ENCODE results near the gene MUC3A. TPM values are rescaled to one million over a fixed set of nuclear protein-coding genes. Genes with fewer than 3 reads are reported as not detected.
A peak's percentile ranks its signal among the peaks of the same experiment; 100 is the strongest.

The MUC3A gene
- polyA plus RNA-seq, 6 donors from 2014 or later: not detected

DNA sequence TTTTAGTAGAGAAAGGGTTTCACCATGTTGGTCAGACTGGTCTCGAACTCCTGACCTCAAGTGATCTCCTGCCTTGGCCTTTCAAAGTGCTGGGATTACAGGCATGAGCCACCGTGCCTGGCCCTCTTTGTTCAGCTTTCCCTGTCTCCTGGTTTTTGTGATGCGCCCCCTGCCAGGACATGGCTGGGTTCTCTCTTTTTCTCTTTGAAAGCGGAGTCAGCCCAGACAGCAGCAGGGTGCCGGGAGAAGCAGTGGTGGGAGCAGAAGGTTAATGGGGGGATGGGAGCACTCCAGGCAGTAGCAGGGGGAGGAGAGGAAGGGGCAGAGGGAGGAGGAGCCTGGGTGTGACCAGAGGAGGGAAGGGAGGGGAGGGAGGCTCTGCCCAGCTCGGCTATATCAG lies 1.8 kb downstream of the MUC3A start:
- no peaks in the 10 kb centered on the region for H3K36me3 Mint-ChIP-seq
- peaks cover 13 to 18% (median 14%) of the 10 kb centered on the region in 3 donors for H3K27me3 Mint-ChIP-seq
- no peaks in the 10 kb centered on the region for H3K4me1 Mint-ChIP-seq
- no peak overlapping the region for H3K4me3 Mint-ChIP-seq
- H3K9me3 Mint-ChIP-seq: peaks cover 0 to 3% (median 0%) of the 10 kb centered on the region in 7 donors
- DNase-seq (no peak), ATAC-seq (ENCODE audit: low read depth in 2 of 2) (no peak)
- no peak overlapping the region for H3K27ac Mint-ChIP-seq

DNA sequence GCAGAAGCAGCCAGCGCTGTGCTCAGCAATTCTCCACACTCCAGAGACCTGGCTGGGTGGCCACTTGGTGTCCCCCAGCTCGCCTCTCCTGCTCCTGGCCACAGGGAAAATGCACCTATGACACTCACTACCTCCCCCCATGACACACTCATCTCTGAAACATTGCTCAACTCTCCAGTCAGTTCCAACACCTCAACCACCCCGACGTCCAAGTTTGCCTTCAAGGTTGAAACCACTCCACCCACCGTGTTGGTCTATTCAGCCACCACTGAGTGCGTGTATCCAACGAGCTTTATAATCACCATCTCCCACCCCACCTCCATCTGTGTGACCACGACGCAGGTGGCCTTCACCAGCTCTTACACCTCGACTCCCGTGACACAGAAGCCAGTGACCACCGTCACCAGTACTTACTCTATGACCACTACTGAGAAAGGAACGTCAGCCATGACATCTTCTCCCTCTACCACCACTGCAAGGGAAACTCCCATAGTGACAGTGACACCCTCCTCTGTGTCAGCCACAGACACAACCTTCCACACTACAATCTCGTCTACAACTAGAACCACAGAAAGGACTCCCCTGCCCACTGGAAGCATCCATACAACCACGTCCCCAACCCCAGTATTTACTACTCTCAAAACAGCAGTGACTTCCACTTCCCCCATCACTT lies 2.7 kb downstream of the MUC3A start:
- no peak overlapping the region for H3K27ac Mint-ChIP-seq
- no peak overlapping the region for H3K4me3 Mint-ChIP-seq
- no peaks in the 10 kb centered on the region for H3K4me1 Mint-ChIP-seq
- peaks cover 10 to 11% (median 10%) of the 10 kb centered on the region in 3 donors for H3K27me3 Mint-ChIP-seq
- H3K9me3 Mint-ChIP-seq: peaks cover 0 to 1% (median 0%) of the 10 kb centered on the region in 7 donors
- no peaks in the 10 kb centered on the region for H3K36me3 Mint-ChIP-seq
- DNase-seq: no peak
- no peak for ATAC-seq (ENCODE audit: low read depth in 2 of 2)

DNA sequence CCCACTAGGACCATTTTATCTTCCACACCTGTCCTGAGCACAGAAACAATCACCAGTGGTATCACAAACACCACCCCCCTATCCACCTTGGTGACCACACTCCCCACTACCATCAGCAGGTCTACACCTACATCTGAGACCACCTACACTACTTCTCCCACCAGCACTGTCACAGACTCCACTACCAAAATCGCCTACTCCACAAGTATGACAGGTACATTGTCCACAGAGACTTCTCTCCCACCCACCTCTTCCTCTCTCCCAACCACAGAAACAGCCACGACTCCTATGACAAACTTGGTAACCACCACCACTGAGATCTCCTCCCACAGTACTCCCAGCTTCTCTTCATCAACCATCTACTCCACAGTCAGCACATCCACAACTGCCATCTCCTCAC lies 3.3 kb downstream of the MUC3A start:
- Mint-ChIP-seq H3K4me3 (no peak overlapping the region), H3K36me3 (no peaks in the 10 kb centered on the region), H3K27me3 (peaks cover 10 to 11% (median 10%) of the 10 kb centered on the region in 3 donors), H3K9me3 (peaks cover 0 to 1% (median 0%) of the 10 kb centered on the region in 7 donors), H3K27ac (no peak overlapping the region), H3K4me1 (no peaks in the 10 kb centered on the region)
- DNase-seq (no peak), ATAC-seq (ENCODE audit: low read depth in 2 of 2) (no peak)

DNA sequence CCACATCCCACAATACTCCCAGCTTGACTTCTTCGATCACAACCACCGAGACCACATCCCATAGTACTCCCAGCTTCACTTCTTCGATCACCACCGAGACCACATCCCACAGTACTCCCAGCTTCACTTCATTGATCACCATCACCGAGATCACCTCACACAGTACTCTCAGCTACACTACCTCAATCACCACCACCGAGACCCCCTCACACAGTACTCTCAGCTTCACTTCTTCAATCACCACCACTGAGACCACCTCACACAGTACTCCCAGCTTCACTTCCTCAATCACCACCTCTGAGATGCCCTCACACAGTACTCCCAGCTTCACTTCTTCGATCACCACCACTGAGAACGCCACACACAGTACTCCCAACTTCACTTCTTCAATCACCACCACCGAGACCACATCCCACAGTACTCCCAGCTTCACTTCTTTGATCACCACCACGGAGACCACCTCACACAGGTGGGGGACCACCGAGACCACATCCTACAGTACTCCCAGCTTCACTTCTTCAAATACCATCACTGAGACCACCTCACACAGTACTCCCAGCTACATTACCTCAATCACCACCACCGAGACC lies 8.6 kb downstream of the MUC3A start:
- Mint-ChIP-seq H3K4me1 (no peaks in the 10 kb centered on the region), H3K27me3 (peaks cover 1 to 6% (median 4%) of the 10 kb centered on the region in 3 donors), H3K4me3 (no peak overlapping the region), H3K9me3 (no peaks in the 10 kb centered on the region), H3K27ac (no peak overlapping the region), H3K36me3 (no peaks in the 10 kb centered on the region)
- no peak for DNase-seq
- ATAC-seq (ENCODE audit: low read depth in 2 of 2): peak in 1 of 2 donors; percentile 19

DNA sequence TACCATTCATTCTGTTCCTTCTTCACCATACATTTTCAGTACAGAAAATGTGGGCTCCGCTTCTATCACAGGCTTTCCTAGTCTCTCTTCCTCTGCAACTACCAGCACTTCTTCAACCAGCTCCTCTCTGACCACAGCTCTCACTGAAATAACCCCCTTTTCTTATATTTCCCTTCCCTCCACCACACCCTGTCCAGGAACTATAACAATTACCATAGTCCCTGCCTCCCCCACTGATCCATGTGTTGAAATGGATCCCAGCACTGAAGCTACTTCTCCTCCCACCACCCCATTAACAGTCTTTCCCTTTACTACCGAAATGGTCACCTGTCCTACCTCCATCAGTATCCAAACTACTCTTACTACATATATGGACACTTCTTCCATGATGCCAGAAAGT lies 10.6 kb downstream of the MUC3A start:
- Mint-ChIP-seq H3K27ac (no peak overlapping the region), H3K4me3 (no peak overlapping the region), H3K4me1 (peaks cover 0 to 2% (median 0%) of the 10 kb centered on the region in 3 donors), H3K36me3 (no peaks in the 10 kb centered on the region), H3K9me3 (peaks cover 0 to 3% (median 0%) of the 10 kb centered on the region in 7 donors), H3K27me3 (peaks cover 4 to 24% (median 20%) of the 10 kb centered on the region in 3 donors)
- no peak for ATAC-seq (ENCODE audit: low read depth in 2 of 2)
- no peak for DNase-seq

DNA sequence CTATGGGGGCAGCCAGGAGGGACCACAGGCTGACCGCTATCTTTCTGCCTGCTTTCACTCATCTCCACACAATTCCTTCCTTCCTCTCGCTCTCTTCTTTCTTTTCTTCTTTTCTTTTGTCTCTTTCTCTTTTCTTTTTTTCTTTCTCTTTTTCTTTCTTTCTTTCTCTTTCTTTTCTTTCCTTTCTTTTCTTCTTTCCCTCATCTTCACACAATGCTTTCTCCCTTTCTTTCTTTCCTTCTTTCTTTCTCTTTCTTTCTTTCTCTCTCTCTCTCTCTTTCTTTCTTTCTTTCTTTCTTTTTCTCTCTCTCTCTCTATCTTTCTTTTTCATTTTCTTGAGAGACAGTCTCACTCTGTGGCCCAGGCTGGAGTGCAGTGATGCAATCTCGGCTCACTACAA lies 13.2 kb downstream of the MUC3A start:
- no peak for DNase-seq
- Mint-ChIP-seq H3K36me3 (peaks cover 0 to 9% of the 10 kb centered on the region in 2 donors), H3K4me1 (peaks cover 16 to 23% (median 21%) of the 10 kb centered on the region in 3 donors), H3K27me3 (peaks cover 23 to 48% (median 46%) of the 10 kb centered on the region in 3 donors), H3K4me3 (no peak overlapping the region), H3K9me3 (peaks cover 0 to 8% (median 1%) of the 10 kb centered on the region in 7 donors), H3K27ac (peak overlapping the region in 1 of 6 donors; percentile 3)
- ATAC-seq (ENCODE audit: low read depth in 2 of 2): no peak

DNA sequence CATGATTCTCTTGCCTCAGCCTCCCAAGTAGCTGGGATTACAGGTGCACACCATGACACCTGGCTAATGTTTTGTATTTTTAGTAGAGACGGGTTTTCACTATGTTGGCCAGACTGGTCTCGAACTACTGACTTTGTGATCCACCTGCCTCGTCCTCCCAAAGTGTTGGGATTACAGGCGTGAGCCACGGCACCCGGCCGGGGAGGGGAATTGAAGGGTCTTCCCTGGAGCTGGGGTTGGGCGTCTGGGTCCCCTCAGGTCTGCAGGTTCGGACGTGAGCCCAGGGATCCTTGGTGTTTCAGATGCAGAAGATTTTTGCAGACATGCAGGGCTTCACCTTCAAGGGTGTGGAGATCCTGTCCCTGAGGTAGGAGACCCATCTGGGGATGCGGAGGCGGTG lies 14.1 kb downstream of the MUC3A start:
- ATAC-seq (ENCODE audit: low read depth in 2 of 2): no peak
- Mint-ChIP-seq H3K9me3 (peaks cover 0 to 8% (median 1%) of the 10 kb centered on the region in 7 donors), H3K36me3 (peaks cover 0 to 12% of the 10 kb centered on the region in 2 donors), H3K4me1 (peaks cover 20 to 28% (median 24%) of the 10 kb centered on the region in 3 donors), H3K4me3 (peak overlapping the region in 1 of 8 donors; percentile 59), H3K27ac (no peak overlapping the region), H3K27me3 (peaks cover 27 to 56% (median 55%) of the 10 kb centered on the region in 3 donors)
- DNase-seq: no peak

DNA sequence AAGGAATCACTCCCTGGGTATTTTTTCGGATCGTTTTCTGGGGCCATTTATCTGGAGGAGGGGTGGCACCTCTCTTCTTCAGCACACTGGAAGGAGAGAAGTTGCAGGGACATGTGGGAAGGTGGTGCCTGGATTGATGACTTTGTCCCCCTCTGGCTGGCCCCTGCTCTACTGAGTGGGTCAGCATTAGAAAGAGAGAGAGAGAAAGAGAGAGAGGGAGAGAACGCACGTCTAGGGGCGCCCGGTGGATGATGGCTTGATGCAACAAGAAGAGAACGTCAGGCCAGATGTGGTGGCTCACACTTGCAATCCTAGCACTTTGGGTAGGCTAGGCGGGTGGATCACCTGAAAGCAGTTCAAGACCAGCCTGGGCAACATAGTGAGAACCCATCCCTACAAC lies 14.5 kb downstream of the MUC3A start:
- H3K36me3 Mint-ChIP-seq: peaks cover 0 to 12% of the 10 kb centered on the region in 2 donors
- peaks cover 27 to 61% (median 60%) of the 10 kb centered on the region in 3 donors for H3K27me3 Mint-ChIP-seq
- ATAC-seq (ENCODE audit: low read depth in 2 of 2) (no peak), DNase-seq (no peak)
- no peak overlapping the region for H3K27ac Mint-ChIP-seq
- peaks cover 0 to 8% (median 1%) of the 10 kb centered on the region in 7 donors for H3K9me3 Mint-ChIP-seq
- peaks cover 20 to 28% (median 24%) of the 10 kb centered on the region in 3 donors for H3K4me1 Mint-ChIP-seq
- H3K4me3 Mint-ChIP-seq: peak overlapping the region in 1 of 8 donors; percentile 59

DNA sequence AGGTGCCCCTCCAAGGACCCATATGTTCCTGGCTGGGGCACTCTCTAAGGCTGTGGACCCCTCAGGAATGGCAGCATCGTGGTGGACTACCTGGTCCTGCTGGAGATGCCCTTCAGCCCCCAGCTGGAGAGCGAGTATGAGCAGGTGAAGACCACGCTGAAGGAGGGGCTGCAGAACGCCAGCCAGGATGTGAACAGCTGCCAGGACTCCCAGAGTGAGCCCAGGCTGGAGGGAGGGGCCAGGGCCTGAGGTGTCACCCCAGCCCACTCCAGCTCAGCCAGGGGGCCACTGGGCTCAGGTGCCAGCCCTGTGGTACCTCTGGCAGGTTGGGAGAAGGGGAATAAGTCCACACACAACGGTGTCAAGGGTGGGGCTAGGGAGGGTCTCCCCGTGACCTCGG lies 15.3 kb downstream of the MUC3A start:
- Mint-ChIP-seq H3K9me3 (peaks cover 0 to 8% (median 1%) of the 10 kb centered on the region in 7 donors), H3K27ac (no peak overlapping the region), H3K36me3 (peaks cover 0 to 12% of the 10 kb centered on the region in 2 donors), H3K4me1 (peaks cover 20 to 28% (median 24%) of the 10 kb centered on the region in 3 donors), H3K27me3 (peaks cover 32 to 69% (median 67%) of the 10 kb centered on the region in 3 donors), H3K4me3 (no peak overlapping the region)
- ATAC-seq (ENCODE audit: low read depth in 2 of 2) (no peak), DNase-seq (no peak)

DNA sequence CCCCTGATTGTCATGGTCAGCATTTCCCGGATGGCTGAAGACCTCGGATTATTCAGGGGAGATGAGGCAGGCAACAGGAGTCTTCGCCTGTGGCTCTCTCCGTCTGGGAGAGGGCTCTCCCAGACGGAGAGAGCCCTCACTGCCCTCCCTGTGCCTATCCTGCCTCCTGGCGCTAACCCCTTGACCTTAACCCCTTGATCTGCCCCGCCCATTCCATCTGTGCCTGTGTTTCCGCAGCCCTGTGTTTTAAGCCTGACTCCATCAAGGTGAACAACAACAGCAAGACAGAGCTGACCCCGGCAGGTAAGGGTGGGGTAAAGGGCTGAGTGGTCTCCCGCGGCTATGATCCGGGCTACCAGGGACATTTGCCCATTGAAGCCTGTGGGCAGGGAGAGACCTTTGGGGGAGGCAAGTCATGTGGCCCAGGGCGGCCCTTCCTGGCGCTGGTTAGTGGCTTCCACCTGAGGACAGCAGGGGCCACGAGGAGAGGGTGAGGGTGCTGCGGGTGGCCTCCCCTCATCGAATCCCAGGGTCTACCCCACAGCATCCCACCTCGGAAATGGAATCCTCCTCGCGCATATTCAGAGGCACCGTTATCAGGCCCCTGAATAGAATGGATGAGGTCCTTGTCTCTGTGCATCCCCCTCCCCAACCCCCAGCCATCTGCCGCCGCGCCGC lies 15.8 kb downstream of the MUC3A start:
- peaks cover 0 to 8% (median 1%) of the 10 kb centered on the region in 7 donors for H3K9me3 Mint-ChIP-seq
- no peak overlapping the region for H3K27ac Mint-ChIP-seq
- peaks cover 20 to 28% (median 24%) of the 10 kb centered on the region in 3 donors for H3K4me1 Mint-ChIP-seq
- ATAC-seq (ENCODE audit: low read depth in 2 of 2): no peak
- peaks cover 35 to 74% (median 73%) of the 10 kb centered on the region in 3 donors for H3K27me3 Mint-ChIP-seq
- peak overlapping the region; percentile 30 to 93 (median 87) for H3K4me3 Mint-ChIP-seq
- no peak for DNase-seq
- peaks cover 0 to 12% of the 10 kb centered on the region in 2 donors for H3K36me3 Mint-ChIP-seq

DNA sequence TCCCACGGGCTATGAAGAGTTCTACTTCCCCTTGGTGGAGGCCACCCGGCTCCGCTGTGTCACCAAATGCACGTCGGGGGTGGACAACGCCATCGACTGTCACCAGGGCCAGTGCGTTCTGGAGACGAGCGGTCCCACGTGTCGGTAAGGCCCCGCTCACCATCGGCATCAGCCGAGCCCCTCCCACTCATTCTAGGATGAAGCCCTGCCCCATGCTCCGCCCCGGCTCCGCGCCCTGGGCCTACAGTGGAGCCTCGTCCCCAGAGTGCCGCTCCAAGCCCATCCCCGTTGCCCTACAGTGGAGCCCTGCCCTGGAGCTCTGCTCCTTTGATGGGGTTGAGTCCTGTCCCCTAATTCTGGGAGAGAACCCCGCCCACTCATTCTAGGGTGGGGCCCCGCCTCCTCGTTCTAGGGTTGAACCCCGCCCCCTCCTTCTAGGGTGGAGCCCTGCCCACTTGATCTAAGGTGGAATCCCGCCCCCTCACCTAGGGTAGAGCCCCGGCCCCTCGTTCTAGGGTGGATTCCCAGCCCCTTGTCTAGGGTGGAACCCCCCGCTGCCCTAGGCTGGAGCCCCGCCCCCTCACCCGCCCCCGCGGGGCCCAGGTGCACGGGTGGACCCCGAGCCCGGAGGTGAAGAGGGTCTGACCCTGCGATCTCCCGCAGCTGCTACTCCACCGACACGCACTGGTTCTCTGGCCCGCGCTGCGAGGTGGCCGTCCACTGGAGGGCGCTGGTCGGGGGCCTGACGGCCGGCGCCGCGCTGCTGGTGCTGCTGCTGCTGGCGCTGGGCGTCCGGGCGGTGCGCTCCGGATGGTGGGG lies 16.6 kb downstream of the MUC3A start:
- Mint-ChIP-seq H3K36me3 (peaks cover 0 to 12% of the 10 kb centered on the region in 2 donors), H3K27me3 (peaks cover 35 to 77% (median 75%) of the 10 kb centered on the region in 3 donors), H3K9me3 (peaks cover 0 to 8% (median 1%) of the 10 kb centered on the region in 7 donors), H3K4me3 (peak overlapping the region; percentile 30 to 93 (median 87)), H3K4me1 (peaks cover 20 to 28% (median 24%) of the 10 kb centered on the region in 3 donors), H3K27ac (peak overlapping the region in 2 of 6 donors; percentile 42 to 49)
- ATAC-seq (ENCODE audit: low read depth in 2 of 2): peak; percentile 73 to 76
- DNase-seq: peak; percentile 32

DNA sequence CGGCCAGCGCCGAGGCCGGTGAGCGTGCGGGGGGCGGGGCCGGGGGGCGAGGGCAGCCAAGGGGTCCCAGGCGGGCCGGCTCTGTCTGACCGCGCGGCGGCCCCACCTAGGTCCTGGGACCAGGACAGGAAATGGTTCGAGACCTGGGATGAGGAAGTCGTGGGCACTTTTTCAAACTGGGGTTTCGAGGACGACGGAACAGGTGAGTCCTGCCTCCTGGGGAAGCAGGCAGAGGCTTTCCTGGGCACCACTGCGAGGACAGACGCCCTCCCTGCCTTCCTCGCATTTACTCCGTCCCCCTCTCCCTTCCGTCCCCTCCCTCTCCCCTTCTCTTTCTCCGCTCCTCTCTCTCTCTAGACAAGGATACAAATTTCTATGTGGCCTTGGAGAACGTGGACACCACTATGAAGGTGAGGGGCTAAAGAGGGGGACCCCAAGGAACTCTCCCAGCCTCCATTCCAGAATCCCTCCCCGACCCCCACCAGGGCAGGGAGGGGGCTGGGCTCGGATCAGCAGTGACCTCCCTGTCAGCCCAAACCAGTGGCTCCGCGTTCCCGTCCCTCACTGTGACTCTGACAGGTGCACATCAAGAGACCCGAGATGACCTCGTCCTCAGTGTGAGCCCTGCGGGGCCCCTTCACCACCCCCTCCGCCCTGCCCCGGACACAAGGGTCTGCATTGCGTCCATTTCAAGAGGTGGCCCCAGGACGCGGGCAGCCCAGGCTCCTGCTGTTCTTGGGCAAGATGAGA lies 17.4 kb downstream of the MUC3A start:
- peaks cover 0 to 12% of the 10 kb centered on the region in 2 donors for H3K36me3 Mint-ChIP-seq
- DNase-seq: no peak
- peaks cover 20 to 28% (median 24%) of the 10 kb centered on the region in 3 donors for H3K4me1 Mint-ChIP-seq
- H3K27me3 Mint-ChIP-seq: peaks cover 39 to 85% (median 83%) of the 10 kb centered on the region in 3 donors
- peak overlapping the region in 1 of 6 donors; percentile 50 for H3K27ac Mint-ChIP-seq
- ATAC-seq (ENCODE audit: low read depth in 2 of 2): no peak
- H3K4me3 Mint-ChIP-seq: peak overlapping the region in 7 of 8 donors; percentile 41 to 79 (median 62)
- H3K9me3 Mint-ChIP-seq: peaks cover 0 to 8% (median 1%) of the 10 kb centered on the region in 7 donors

Measured in naive B cell (primary cell).